ENCODE measurements around the gene PPL.

DNA sequence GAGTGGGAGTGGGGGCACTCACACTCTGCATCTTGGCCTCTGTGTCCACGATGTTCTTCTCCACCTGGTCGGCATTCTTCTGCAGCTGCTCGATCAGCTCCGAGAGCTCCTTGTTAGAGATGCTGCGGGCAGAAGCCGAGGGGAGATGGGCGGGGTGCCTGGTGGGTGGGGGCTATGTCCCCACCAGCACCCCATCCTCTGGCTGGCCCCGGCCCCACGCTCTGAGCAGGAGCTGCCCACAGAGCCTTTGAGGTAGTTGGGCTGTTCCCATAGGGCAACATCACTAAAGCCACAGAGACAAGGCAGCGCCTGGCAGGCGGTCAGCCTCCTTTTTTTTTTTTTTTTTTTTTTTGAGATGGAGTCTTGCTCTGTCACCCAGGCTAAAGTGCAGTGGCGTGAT is 26.1 kb downstream of the PPL start:
- TF ChIP-seq POLR2A (IDR thresholded peaks at IDR 0.05): no peak
- TF ChIP-seq, protein P1, sequence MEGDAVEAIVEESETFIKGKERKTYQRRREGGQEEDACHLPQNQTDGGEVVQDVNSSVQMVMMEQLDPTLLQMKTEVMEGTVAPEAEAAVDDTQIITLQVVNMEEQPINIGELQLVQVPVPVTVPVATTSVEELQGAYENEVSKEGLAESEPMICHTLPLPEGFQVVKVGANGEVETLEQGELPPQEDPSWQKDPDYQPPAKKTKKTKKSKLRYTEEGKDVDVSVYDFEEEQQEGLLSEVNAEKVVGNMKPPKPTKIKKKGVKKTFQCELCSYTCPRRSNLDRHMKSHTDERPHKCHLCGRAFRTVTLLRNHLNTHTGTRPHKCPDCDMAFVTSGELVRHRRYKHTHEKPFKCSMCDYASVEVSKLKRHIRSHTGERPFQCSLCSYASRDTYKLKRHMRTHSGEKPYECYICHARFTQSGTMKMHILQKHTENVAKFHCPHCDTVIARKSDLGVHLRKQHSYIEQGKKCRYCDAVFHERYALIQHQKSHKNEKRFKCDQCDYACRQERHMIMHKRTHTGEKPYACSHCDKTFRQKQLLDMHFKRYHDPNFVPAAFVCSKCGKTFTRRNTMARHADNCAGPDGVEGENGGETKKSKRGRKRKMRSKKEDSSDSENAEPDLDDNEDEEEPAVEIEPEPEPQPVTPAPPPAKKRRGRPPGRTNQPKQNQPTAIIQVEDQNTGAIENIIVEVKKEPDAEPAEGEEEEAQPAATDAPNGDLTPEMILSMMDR (IDR thresholded peaks at IDR 0.05): no peak

Data from Peyer's patch (tissue), 4 donors.